Vagina (tissue), 2 donors: ENCODE data around the gene ABCG4.

ENCODE experiments used
- POLR2A ChIP-seq, 2 donors: fragments of 450-650 bp; IDR thresholded peaks; one replicate each; pipeline ENCODE4 v1.6.1; 2017; ENCODE audit warnings: antibody characterized with exemption in 2 of 2, mild to moderate bottlenecking in 2 of 2, moderate library complexity in 2 of 2
- POLR2AphosphoS5 ChIP-seq, 2 donors: sonication (generic); formaldehyde crosslinking; IDR thresholded peaks; one replicate each; pipeline ENCODE4 v1.9.0; 2017; ENCODE audit warnings: antibody characterized with exemption in 2 of 2, mild to moderate bottlenecking in 2 of 2, low read depth in 1 of 2; ENCODE audit not compliant: insufficient read depth in 1 of 2
- TF ChIP-seq, protein P1 (sequence below), 3 experiments: fragments of 450-650 bp in 2 of 3; fragments of 200-600 bp in 1 of 3; sonication (generic) in 1 of 3; IDR thresholded peaks; one replicate each; pipeline ENCODE4 v1.5.1; 2017 to 2019; ENCODE audit warnings: antibody characterized with exemption in 3 of 3, mild to moderate bottlenecking in 2 of 3, moderate library complexity in 2 of 3

DNA sequence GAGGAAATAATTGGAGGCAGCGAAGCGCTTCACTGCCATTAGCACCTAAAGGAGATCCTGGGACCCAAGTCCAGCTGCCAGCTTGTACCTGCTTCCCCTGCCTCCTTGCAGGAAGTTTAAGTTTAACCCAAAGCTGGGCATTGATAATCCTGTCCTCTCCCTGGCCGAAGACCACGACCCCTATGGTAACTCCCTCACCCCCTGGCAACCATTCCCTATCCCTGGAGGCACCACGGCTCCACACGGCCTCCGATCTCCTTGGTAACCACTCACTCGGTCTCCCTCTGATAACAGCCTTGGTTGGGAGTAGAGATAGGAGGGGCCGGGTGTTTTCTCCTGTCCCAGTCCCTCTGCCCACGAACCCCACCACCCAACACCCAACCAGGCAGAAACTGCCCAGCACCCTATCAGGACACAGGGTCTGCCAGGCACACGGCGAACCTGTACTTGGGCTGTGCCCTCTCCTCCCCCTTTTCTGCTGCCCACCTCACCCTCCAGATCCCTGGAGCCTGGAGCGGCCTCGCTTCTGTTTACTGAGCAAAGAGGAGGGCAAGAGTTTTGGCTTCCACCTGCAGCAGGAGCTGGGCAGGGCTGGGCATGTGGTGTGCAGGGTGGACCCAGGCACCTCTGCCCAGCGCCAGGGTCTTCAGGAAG is 37.3 kb downstream of the ABCG4 start:
- TF ChIP-seq, protein P1, sequence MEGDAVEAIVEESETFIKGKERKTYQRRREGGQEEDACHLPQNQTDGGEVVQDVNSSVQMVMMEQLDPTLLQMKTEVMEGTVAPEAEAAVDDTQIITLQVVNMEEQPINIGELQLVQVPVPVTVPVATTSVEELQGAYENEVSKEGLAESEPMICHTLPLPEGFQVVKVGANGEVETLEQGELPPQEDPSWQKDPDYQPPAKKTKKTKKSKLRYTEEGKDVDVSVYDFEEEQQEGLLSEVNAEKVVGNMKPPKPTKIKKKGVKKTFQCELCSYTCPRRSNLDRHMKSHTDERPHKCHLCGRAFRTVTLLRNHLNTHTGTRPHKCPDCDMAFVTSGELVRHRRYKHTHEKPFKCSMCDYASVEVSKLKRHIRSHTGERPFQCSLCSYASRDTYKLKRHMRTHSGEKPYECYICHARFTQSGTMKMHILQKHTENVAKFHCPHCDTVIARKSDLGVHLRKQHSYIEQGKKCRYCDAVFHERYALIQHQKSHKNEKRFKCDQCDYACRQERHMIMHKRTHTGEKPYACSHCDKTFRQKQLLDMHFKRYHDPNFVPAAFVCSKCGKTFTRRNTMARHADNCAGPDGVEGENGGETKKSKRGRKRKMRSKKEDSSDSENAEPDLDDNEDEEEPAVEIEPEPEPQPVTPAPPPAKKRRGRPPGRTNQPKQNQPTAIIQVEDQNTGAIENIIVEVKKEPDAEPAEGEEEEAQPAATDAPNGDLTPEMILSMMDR (IDR thresholded peaks at IDR 0.05) = no peak
- TF ChIP-seq POLR2A (IDR thresholded peaks at IDR 0.05) (no peak), POLR2AphosphoS5 (IDR thresholded peaks at IDR 0.05; ENCODE audit: insufficient read depth in 1 of 2, low read depth in 1 of 2) (no peak)
